SK-N-SH treated with all-trans-retinoic acid at 6 μM for 48 hours (cell line): ENCODE measurements around the gene ABCC11.
"Not testable (repeated sequence)": the region's sequence is repeated elsewhere in the genome, so short reads cannot be mapped to it uniquely, and the experiment has no call there.

ENCODE experiments used
- ATAC-seq: fragments of 200-7000 bp; cut with Tn5 transposase; 3 replicates; pipeline ENCODE4 v1.9.1; 2020; ENCODE audit warnings: mild to moderate bottlenecking, moderate library complexity
- BACH2 ChIP-seq: fragments of 250-450 bp; sonication (Bioruptor Pico); IDR thresholded peaks from 2 replicates; pipeline ENCODE4 v1.9.0; 2021; ENCODE audit warnings: mild to moderate bottlenecking, borderline replicate concordance
- CREB5 ChIP-seq: fragments of 250-450 bp; sonication (Bioruptor Pico); IDR thresholded peaks from 2 replicates; pipeline ENCODE4 v1.5.1; 2020; ENCODE audit warnings: low read depth, mild to moderate bottlenecking, moderate library complexity
- CSDC2 ChIP-seq: fragments of 250-450 bp; sonication (Bioruptor Pico); IDR thresholded peaks from 2 replicates; pipeline ENCODE4 v1.5.0; 2020; ENCODE audit warnings: mild to moderate bottlenecking, moderate library complexity
- CSRNP3 ChIP-seq: fragments of 250-450 bp; sonication (Bioruptor Pico); IDR thresholded peaks from 2 replicates; pipeline ENCODE4 v1.5.1; 2021; ENCODE audit warnings: mild to moderate bottlenecking, moderate library complexity
- ESRRG ChIP-seq: fragments of 250-450 bp; sonication (Bioruptor Pico); IDR thresholded peaks from 2 replicates; pipeline ENCODE4 v1.6.1; 2021; ENCODE audit warnings: mild to moderate bottlenecking
- PATZ1 ChIP-seq: fragments of 250-450 bp; sonication (Bioruptor Pico); IDR thresholded peaks from 2 replicates; pipeline ENCODE4 v1.8.0; 2020; ENCODE audit warnings: mild to moderate bottlenecking, moderate library complexity, borderline replicate concordance
- POU6F1 ChIP-seq: fragments of 250-450 bp; sonication (Bioruptor Pico); IDR thresholded peaks from 2 replicates; pipeline ENCODE4 v1.8.0; 2021; ENCODE audit warnings: low read depth, mild to moderate bottlenecking, moderate library complexity, borderline replicate concordance
- PPARA ChIP-seq: fragments of 250-450 bp; sonication (Bioruptor Pico); IDR thresholded peaks from 2 replicates; pipeline ENCODE4 v1.5.0; 2020; ENCODE audit warnings: mild to moderate bottlenecking, borderline replicate concordance
- RARB ChIP-seq: fragments of 250-450 bp; sonication (Bioruptor Pico); IDR thresholded peaks from 2 replicates; pipeline ENCODE4 v1.8.0; 2021; ENCODE audit warnings: mild to moderate bottlenecking, moderate library complexity
- SNAI2 ChIP-seq: fragments of 250-450 bp; sonication (Bioruptor Pico); IDR thresholded peaks from 2 replicates; pipeline ENCODE4 v1.5.0; 2020; ENCODE audit warnings: mild to moderate bottlenecking, moderate library complexity
- TCF4 ChIP-seq: fragments of 250-450 bp; sonication (Bioruptor Pico); IDR thresholded peaks from 2 replicates; pipeline ENCODE4 v1.8.0; 2021; ENCODE audit warnings: mild to moderate bottlenecking, moderate library complexity, borderline replicate concordance
- ZC3H10 ChIP-seq: fragments of 250-450 bp; sonication (Bioruptor Pico); IDR thresholded peaks from 2 replicates; pipeline ENCODE4 v1.5.1; 2021; ENCODE audit warnings: mild to moderate bottlenecking, moderate library complexity
- ZNF565 ChIP-seq: fragments of 450-650 bp; formaldehyde crosslinking; conservative IDR thresholded peaks from 2 replicates; pipeline ENCODE4 v1.5.0; 2020; ENCODE audit warnings: low read depth, mild to moderate bottlenecking, moderate library complexity
- ZNF70 ChIP-seq: fragments of 450-650 bp; formaldehyde crosslinking; IDR thresholded peaks from 2 replicates; pipeline ENCODE4 v1.5.0; 2020; ENCODE audit warnings: mild to moderate bottlenecking, moderate library complexity
- ZNF8 ChIP-seq: fragments of 450-650 bp; formaldehyde crosslinking; IDR thresholded peaks from 2 replicates; pipeline ENCODE4 v1.5.0; 2020; ENCODE audit warnings: mild to moderate bottlenecking, moderate library complexity

Gene ABCC11

GRCh38 chr16:48168075-48168474 is 79.3 kb downstream of the ABCC11 start (continued):
- TF ChIP-seq PATZ1 (CRISPR knock-in tag) (no peak), CSRNP3 (no peak)

- not testable (repeated sequence) for ATAC-seq
Observed at GRCh38 chr16:48166617-48167016, 80.7 kb downstream of the ABCC11 start.

GRCh38 chr16:48165961-48166578 is 81.3 kb downstream of the ABCC11 start:
- no peak for ATAC-seq
- TF ChIP-seq CREB5 (no peak), SNAI2 (CRISPR knock-in tag) (no peak), POU6F1 (CRISPR knock-in tag) (no peak), PATZ1 (CRISPR knock-in tag) (no peak), RARB (CRISPR knock-in tag) (no peak), ESRRG (CRISPR knock-in tag) (no peak), ZNF565 (no peak), ZC3H10 (CRISPR knock-in tag) (no peak), PPARA (CRISPR knock-in tag) (no peak), CSDC2 (CRISPR knock-in tag) (no peak), TCF4 (CRISPR knock-in tag) (no peak), ZNF70 (no peak), BACH2 (CRISPR knock-in tag) (no peak)
- TF ChIP-seq, all 23 proteins: peak for 0

GRCh38 chr16:48164907-48165715 is 82.2 kb downstream of the ABCC11 start:
- ATAC-seq, result peak; percentile 99

More at GRCh38 chr16:48164907-48165715, 82.2 kb downstream of the ABCC11 start:
- TF ChIP-seq SNAI2 (CRISPR knock-in tag), result no peak
- peak; percentile 29; the same call in 1 of the 2 replicates for TF ChIP-seq PATZ1 (CRISPR knock-in tag)
- TF ChIP-seq ZNF8 (CRISPR knock-in tag), result no peak
- no peak for TF ChIP-seq RARB (CRISPR knock-in tag)
